ENCODE data around the gene DCUN1D2. TPM values are rescaled to one million over a fixed set of nuclear protein-coding genes. Genes with fewer than 3 reads are reported as not detected.
A peak's percentile ranks its signal among the peaks of the same experiment; 100 is the strongest.

Gene DCUN1D2
- polyA plus RNA-seq, 3 donors = 3.1 to 16.7 (median 6.1) TPM

- no peaks in the 10 kb centered on the region for H3K27me3 ChIP-seq (ENCODE audit: control insufficient read depth in 2 of 2, insufficient read depth in 2 of 2, low read length in 2 of 2)
- no peaks in the 10 kb centered on the region for H4K20me1 ChIP-seq (ENCODE audit: insufficient read depth, low read length)
- peaks cover 13% of the 10 kb centered on the region for H3K79me2 ChIP-seq (ENCODE audit: insufficient read depth, low read length)
- H3K9me3 Mint-ChIP-seq = peaks cover 0 to 2% (median 0%) of the 10 kb centered on the region in 7 donors
- H3K4me1 Mint-ChIP-seq = peaks cover 12% of the 10 kb centered on the region
- H3K36me3 ChIP-seq (replicated peaks in 1 of 2; ENCODE audit: control insufficient read depth in 1 of 2, insufficient read depth in 2 of 2, low read length in 2 of 2) = peaks cover 35 to 84% of the 10 kb centered on the region in 2 donors
- no peak overlapping the region for H3K27ac ChIP-seq (ENCODE audit: low read depth in 1 of 2, low read length in 2 of 2)
- DNase-seq = no peak
- WGBS (ENCODE audit: insufficient coverage) = 90% methylated on average over 2 of the region's 16 CpGs
- H3K4me2 ChIP-seq (replicated peaks; ENCODE audit: extremely low read depth, low read length, poor library complexity, severe bottlenecking) = no peak overlapping the region
- no peaks in the 10 kb centered on the region for H3K9me3 ChIP-seq (replicated peaks in 1 of 2; ENCODE audit: control insufficient read depth in 1 of 2, insufficient read depth in 1 of 2, low read length in 2 of 2)
- no peak overlapping the region for H3K9ac ChIP-seq (ENCODE audit: insufficient read depth, low read length, poor library complexity, severe bottlenecking)
- intact Hi-C loops (cut with micrococcal nuclease) = no loop called here
- no peak overlapping the region for H3K4me3 ChIP-seq (replicated peaks in 1 of 3; ENCODE audit: low read depth in 2 of 3, low read length in 3 of 3)
- H3K27me3 Mint-ChIP-seq (ENCODE audit: low read depth in 3 of 3) = no peaks in the 10 kb centered on the region
- H3K4me1 ChIP-seq (ENCODE audit: control insufficient read depth in 1 of 2, insufficient read depth in 2 of 2, low read length in 2 of 2) = peaks cover 0 to 6% of the 10 kb centered on the region in 2 donors
- no peak overlapping the region for H3K27ac Mint-ChIP-seq
- no peak for TF ChIP-seq CTCF (IDR thresholded peaks at IDR 0.05)
- H2AFZ ChIP-seq (ENCODE audit: insufficient read depth, low read depth, low read length, poor library complexity, severe bottlenecking) = no peak overlapping the region
- peaks cover 56 to 84% of the 10 kb centered on the region in 2 donors for H3K36me3 Mint-ChIP-seq
- H3K4me3 Mint-ChIP-seq = no peak overlapping the region
Observed at GRCh38 chr13:113520571-113520970, 30.1 kb upstream of the DCUN1D2 start.

- H4K20me1 ChIP-seq (ENCODE audit: insufficient read depth, low read length) = no peaks in the 10 kb centered on the region
- peaks cover 6% of the 10 kb centered on the region for H3K79me2 ChIP-seq (ENCODE audit: insufficient read depth, low read length)
- H3K4me1 Mint-ChIP-seq = peaks cover 12% of the 10 kb centered on the region
- DNase-seq = no peak
- H3K4me3 ChIP-seq (replicated peaks in 1 of 3; ENCODE audit: low read depth in 2 of 3, low read length in 3 of 3) = no peak overlapping the region
- H2AFZ ChIP-seq (ENCODE audit: insufficient read depth, low read depth, low read length, poor library complexity, severe bottlenecking) = no peak overlapping the region
- H3K9ac ChIP-seq (ENCODE audit: insufficient read depth, low read length, poor library complexity, severe bottlenecking) = no peak overlapping the region
- intact Hi-C loops (cut with micrococcal nuclease) = no loop called here
- no peak overlapping the region for H3K4me3 Mint-ChIP-seq
- H3K4me1 ChIP-seq (ENCODE audit: control insufficient read depth in 1 of 2, insufficient read depth in 2 of 2, low read length in 2 of 2) = peaks cover 0 to 6% of the 10 kb centered on the region in 2 donors
- WGBS (ENCODE audit: insufficient coverage) = 96% methylated on average over 13 of the region's 14 CpGs
- TF ChIP-seq CTCF (IDR thresholded peaks at IDR 0.05) = no peak
- H3K27ac Mint-ChIP-seq = peak overlapping the region in 2 of 7 donors; percentile 4 to 10
- no peaks in the 10 kb centered on the region for H3K9me3 ChIP-seq (replicated peaks in 1 of 2; ENCODE audit: control insufficient read depth in 1 of 2, insufficient read depth in 1 of 2, low read length in 2 of 2)
- H3K36me3 Mint-ChIP-seq = peaks cover 52 to 84% of the 10 kb centered on the region in 2 donors
- no peak overlapping the region for H3K4me2 ChIP-seq (replicated peaks; ENCODE audit: extremely low read depth, low read length, poor library complexity, severe bottlenecking)
- no peaks in the 10 kb centered on the region for H3K27me3 ChIP-seq (ENCODE audit: control insufficient read depth in 2 of 2, insufficient read depth in 2 of 2, low read length in 2 of 2)
- no peaks in the 10 kb centered on the region for H3K27me3 Mint-ChIP-seq (ENCODE audit: low read depth in 3 of 3)
- peaks cover 27 to 83% of the 10 kb centered on the region in 2 donors for H3K36me3 ChIP-seq (replicated peaks in 1 of 2; ENCODE audit: control insufficient read depth in 1 of 2, insufficient read depth in 2 of 2, low read length in 2 of 2)
- H3K27ac ChIP-seq (ENCODE audit: low read depth in 1 of 2, low read length in 2 of 2) = no peak overlapping the region
- H3K9me3 Mint-ChIP-seq = peaks cover 0 to 2% (median 0%) of the 10 kb centered on the region in 7 donors
Observed at GRCh38 chr13:113519556-113519955, 29.0 kb upstream of the DCUN1D2 start.
